ENCODE measurements around the gene CHD6.

The CHD6 gene

DNA sequence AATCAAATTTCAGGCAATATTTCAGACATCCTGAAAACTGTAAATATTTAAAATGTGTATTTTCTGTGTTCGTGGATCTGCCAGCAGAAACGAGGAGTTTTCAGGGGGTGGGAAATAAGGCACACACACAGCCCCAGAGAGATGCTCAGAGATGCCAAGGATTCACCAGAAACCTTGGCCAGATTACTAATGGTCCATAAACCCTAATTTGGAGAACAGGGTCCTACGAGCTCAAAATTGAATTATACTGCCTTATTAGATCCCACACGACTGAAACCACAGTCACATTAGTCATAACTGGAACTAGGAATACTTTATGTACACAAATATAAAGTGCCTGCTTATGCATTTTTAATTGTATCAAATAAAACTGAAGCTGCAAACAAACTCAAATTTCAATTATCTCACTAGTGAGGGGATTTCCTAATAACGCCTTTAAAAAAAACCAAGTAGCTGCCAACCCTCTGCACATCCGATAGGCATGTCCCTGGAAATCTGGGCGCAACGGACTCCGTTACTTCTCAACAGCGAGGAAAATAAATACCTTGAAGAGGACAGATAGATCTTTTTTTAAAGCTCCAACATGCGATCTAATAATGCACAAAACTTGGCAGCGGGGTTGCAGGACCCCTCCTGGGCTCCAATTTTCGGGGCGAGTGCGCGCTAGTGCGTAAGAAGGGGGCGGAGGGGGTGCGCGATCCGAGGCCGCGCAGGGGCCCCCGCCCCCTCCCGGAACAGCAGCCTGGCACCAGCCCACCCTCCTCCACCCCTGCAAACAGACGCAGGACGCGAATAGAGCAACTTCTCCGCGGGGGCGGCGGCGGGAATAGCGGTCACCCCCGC is 897 bp downstream of the CHD6 start:
- H3K27ac Mint-ChIP-seq (ENCODE audit: low read depth), result peak overlapping the region; percentile 69
- peak; percentile 47 for ATAC-seq (replicated peaks; ENCODE audit: extremely low read depth, poor library complexity, severe bottlenecking)
- H3K9me3 Mint-ChIP-seq, result no peaks in the 10 kb centered on the region
- DNase-seq (ENCODE audit: low spot score in 2 of 2), result peak; percentile 22 to 30
- H3K36me3 Mint-ChIP-seq (ENCODE audit: insufficient read depth), result peaks cover 4% of the 10 kb centered on the region
- H3K4me3 Mint-ChIP-seq, result peak overlapping the region; percentile 89
- H3K4me1 Mint-ChIP-seq, result peaks cover 42% of the 10 kb centered on the region
- no peaks in the 10 kb centered on the region for H3K27me3 Mint-ChIP-seq

- no peak overlapping the region for H3K27ac Mint-ChIP-seq (ENCODE audit: low read depth)
- no peaks in the 10 kb centered on the region for H3K27me3 Mint-ChIP-seq
- DNase-seq (ENCODE audit: low spot score in 2 of 2) (no peak), ATAC-seq (replicated peaks; ENCODE audit: extremely low read depth, poor library complexity, severe bottlenecking) (no peak)
- H3K4me1 Mint-ChIP-seq, result peaks cover 47% of the 10 kb centered on the region
- H3K4me3 Mint-ChIP-seq, result peak overlapping the region; percentile 89
- H3K36me3 Mint-ChIP-seq (ENCODE audit: insufficient read depth), result peaks cover 4% of the 10 kb centered on the region
- no peaks in the 10 kb centered on the region for H3K9me3 Mint-ChIP-seq
These were observed 1.9 kb downstream of the CHD6 start for GRCh38 chr20:41616228-41616627.

DNA sequence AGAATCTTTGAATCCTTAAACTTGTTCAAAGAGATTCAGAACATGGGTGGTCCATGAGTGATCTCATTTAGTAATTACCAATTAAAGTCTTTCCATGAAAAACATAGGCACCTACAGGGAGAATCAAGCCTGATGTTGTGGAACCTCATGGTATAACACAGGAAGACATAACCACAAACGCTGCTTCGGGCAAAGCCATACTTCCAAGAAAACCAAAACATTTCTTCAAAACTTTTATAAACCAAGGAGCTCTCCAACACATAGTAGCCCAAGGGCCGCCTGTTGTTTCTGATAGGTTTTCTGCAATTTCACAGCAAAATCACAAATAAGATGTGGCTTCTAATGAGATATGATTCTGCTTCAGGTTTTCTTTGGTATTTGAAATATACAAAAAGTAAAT is 2.5 kb downstream of the CHD6 start:
- Mint-ChIP-seq H3K4me3 (peak overlapping the region; percentile 89), H3K27ac (ENCODE audit: low read depth) (no peak overlapping the region), H3K9me3 (no peaks in the 10 kb centered on the region), H3K36me3 (ENCODE audit: insufficient read depth) (peaks cover 4% of the 10 kb centered on the region), H3K27me3 (no peaks in the 10 kb centered on the region), H3K4me1 (peaks cover 47% of the 10 kb centered on the region)
- DNase-seq (ENCODE audit: low spot score in 2 of 2) (no peak), ATAC-seq (replicated peaks; ENCODE audit: extremely low read depth, poor library complexity, severe bottlenecking) (no peak)

DNA sequence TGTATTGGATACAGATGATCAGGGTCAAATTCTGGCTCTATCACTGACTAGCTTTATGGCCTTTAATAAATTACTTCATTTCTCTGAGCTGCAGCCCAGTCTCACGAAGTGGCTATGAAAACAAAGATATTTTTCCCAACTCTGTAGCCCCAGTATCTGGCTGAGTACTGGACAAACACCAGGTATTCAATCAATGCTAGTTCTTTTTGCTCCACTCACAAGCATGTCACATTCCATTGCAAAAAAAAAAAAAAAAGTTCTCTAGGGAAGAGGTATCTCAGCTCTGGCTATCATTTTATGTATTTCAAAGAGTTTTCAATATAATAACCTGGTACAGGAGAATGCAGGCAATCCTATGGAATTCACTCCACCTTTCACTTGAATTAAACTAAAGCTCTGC is 3.1 kb downstream of the CHD6 start:
- no peak for ATAC-seq (replicated peaks; ENCODE audit: extremely low read depth, poor library complexity, severe bottlenecking)
- DNase-seq (ENCODE audit: low spot score in 2 of 2), result no peak
- H3K27me3 Mint-ChIP-seq, result no peaks in the 10 kb centered on the region
- peaks cover 48% of the 10 kb centered on the region for H3K4me1 Mint-ChIP-seq
- H3K9me3 Mint-ChIP-seq, result no peaks in the 10 kb centered on the region
- H3K4me3 Mint-ChIP-seq, result no peak overlapping the region
- peaks cover 5% of the 10 kb centered on the region for H3K36me3 Mint-ChIP-seq (ENCODE audit: insufficient read depth)
- no peak overlapping the region for H3K27ac Mint-ChIP-seq (ENCODE audit: low read depth)

DNA sequence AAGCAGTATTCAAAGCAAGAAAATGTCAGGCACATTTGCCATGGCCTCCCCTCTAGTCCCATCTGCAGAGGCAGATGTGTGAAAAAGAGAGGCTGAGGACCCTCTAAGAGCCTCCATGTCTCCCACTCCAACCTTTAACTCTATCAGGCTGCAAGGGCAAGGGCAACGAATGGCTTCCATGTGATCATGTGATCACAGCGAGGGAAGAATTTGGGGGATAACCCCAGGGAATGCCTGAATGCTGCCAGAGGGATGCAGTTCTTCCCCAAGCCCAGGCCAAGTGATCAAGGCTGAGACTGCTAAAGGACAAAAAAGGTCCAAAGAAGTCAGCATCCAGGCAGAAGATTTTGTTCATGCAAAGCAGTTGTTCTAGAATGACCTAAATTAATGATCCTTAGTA is 4.9 kb downstream of the CHD6 start:
- peaks cover 53% of the 10 kb centered on the region for H3K4me1 Mint-ChIP-seq

DNA sequence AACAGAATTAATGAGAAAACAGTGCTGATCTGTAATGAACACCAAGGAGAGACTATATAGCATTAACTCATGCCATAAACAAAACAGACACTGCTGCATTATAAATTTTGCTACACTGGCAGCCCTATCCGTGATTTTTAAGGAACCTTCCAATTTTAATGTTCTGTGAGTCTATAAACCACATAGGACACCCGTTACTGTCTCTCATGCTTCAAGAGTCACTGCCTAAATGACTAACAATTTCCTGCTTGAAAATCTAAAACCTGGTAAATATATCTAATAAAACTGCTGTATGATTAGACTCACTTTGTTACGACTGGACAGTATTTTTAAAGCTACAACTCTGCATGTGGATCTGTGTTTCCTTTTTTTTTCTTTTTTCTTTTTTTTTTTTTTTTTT is 8.7 kb downstream of the CHD6 start:
- Mint-ChIP-seq H3K27me3 (no peaks in the 10 kb centered on the region), H3K36me3 (ENCODE audit: insufficient read depth) (peaks cover 2% of the 10 kb centered on the region), H3K27ac (ENCODE audit: low read depth) (no peak overlapping the region), H3K9me3 (no peaks in the 10 kb centered on the region), H3K4me3 (no peak overlapping the region), H3K4me1 (peaks cover 48% of the 10 kb centered on the region)
- ATAC-seq (replicated peaks; ENCODE audit: extremely low read depth, poor library complexity, severe bottlenecking) (no peak), DNase-seq (ENCODE audit: low spot score in 2 of 2) (no peak)

More for the DNA sequence above, 4.9 kb downstream of the CHD6 start:
- Mint-ChIP-seq H3K27ac (ENCODE audit: low read depth) (no peak overlapping the region), H3K36me3 (ENCODE audit: insufficient read depth) (peaks cover 5% of the 10 kb centered on the region), H3K27me3 (no peaks in the 10 kb centered on the region), H3K9me3 (no peaks in the 10 kb centered on the region), H3K4me3 (no peak overlapping the region)
- no peak for ATAC-seq (replicated peaks; ENCODE audit: extremely low read depth, poor library complexity, severe bottlenecking)
- no peak for DNase-seq (ENCODE audit: low spot score in 2 of 2)

- Mint-ChIP-seq H3K4me3 (no peak overlapping the region), H3K4me1 (peaks cover 53% of the 10 kb centered on the region), H3K27me3 (no peaks in the 10 kb centered on the region), H3K27ac (ENCODE audit: low read depth) (no peak overlapping the region), H3K9me3 (no peaks in the 10 kb centered on the region), H3K36me3 (ENCODE audit: insufficient read depth) (peaks cover 2% of the 10 kb centered on the region)
- ATAC-seq (replicated peaks; ENCODE audit: extremely low read depth, poor library complexity, severe bottlenecking) (no peak), DNase-seq (ENCODE audit: low spot score in 2 of 2) (no peak)
These were observed 9.6 kb downstream of the CHD6 start for GRCh38 chr20:41608606-41609005.

DNA sequence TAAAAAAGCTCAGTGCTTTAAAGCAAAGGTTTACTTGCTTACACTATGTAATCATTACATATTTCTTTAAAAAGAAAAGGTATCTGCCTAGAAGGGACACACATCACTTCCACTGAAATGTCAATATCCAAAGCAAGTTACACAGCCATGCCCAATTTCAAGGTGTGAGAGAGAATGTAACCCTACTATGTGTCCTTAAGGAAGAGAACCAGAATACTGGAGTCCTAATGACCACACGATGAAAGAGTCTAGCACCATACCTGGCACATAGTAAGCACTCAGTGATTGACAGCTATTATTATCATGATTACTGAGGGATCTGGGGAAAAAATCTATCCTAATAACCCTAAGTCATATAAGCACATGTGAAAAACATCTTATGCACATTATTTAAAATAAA is 10.4 kb downstream of the CHD6 start:
- ATAC-seq (replicated peaks; ENCODE audit: extremely low read depth, poor library complexity, severe bottlenecking) (no peak), DNase-seq (ENCODE audit: low spot score in 2 of 2) (no peak)
- H3K4me3 Mint-ChIP-seq, result no peak overlapping the region
- H3K27ac Mint-ChIP-seq (ENCODE audit: low read depth), result no peak overlapping the region
- peaks cover 53% of the 10 kb centered on the region for H3K4me1 Mint-ChIP-seq
- no peaks in the 10 kb centered on the region for H3K9me3 Mint-ChIP-seq
- no peaks in the 10 kb centered on the region for H3K27me3 Mint-ChIP-seq
- peaks cover 4% of the 10 kb centered on the region for H3K36me3 Mint-ChIP-seq (ENCODE audit: insufficient read depth)

DNA sequence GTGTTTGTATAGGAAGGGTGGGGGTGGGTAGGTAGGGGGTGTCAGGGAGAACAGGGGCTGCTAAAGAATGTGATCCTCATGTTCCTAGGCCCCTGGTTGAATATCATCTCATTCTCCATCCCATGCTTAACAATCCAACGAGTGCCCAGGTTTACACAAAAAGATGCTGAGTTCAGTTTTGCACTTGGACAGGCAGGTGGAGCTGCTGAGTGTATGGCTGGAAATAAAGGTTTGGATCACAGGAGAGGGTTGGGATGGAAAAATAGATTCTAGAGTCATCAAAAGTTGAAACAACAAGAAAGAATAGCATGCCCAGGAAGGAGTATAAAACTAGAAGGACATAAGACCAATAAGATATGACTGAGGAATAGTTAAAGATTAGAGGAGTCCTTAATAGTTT is 14.2 kb downstream of the CHD6 start:
- DNase-seq (ENCODE audit: low spot score in 2 of 2), result no peak
- H3K27me3 Mint-ChIP-seq, result no peaks in the 10 kb centered on the region
- peaks cover 24% of the 10 kb centered on the region for H3K9me3 Mint-ChIP-seq
- H3K4me1 Mint-ChIP-seq, result peaks cover 50% of the 10 kb centered on the region
- no peak overlapping the region for H3K27ac Mint-ChIP-seq (ENCODE audit: low read depth)
- H3K36me3 Mint-ChIP-seq (ENCODE audit: insufficient read depth), result peaks cover 5% of the 10 kb centered on the region
- ATAC-seq (replicated peaks; ENCODE audit: extremely low read depth, poor library complexity, severe bottlenecking), result no peak
- no peak overlapping the region for H3K4me3 Mint-ChIP-seq

- H3K36me3 Mint-ChIP-seq (ENCODE audit: insufficient read depth), result peaks cover 5% of the 10 kb centered on the region
- H3K27me3 Mint-ChIP-seq, result no peaks in the 10 kb centered on the region
- no peak overlapping the region for H3K4me3 Mint-ChIP-seq
- no peak overlapping the region for H3K27ac Mint-ChIP-seq (ENCODE audit: low read depth)
- DNase-seq (ENCODE audit: low spot score in 2 of 2) (no peak), ATAC-seq (replicated peaks; ENCODE audit: extremely low read depth, poor library complexity, severe bottlenecking) (no peak)
- peaks cover 40% of the 10 kb centered on the region for H3K4me1 Mint-ChIP-seq
- peaks cover 30% of the 10 kb centered on the region for H3K9me3 Mint-ChIP-seq
These were observed 16.4 kb downstream of the CHD6 start for GRCh38 chr20:41601742-41602141.

DNA sequence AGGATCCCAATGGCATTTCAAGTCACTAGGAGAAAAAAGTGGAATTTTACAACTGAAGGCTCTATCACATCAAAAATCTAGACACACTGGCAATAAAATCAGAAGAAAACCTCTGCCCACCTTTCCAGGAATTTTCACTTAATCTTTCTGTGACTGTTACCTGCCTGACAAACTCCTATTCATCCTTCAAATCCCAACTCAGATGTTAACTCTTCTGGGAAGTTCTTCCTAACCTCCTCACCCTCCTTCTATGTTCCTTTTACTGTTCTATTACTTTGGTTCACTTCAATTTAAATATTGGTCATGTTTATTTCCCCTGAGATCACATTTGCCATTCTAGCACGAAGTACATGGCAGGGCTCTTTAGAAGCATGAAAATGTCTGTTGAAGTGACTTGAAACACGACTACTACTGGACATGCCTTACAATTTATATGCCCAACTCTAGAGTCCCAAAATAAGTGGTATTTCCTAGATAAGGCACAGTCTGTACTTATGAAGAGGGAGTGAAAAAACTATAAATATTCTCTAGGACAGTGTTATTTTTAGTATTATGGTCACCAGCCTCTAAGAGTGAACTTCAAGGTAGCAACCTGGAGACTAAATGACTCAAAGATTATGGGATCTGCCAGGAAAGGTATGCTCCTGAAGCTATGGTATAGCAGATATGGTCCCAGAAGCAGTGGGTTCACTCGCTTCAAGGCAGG is 17.1 kb downstream of the CHD6 start:
- ATAC-seq (replicated peaks; ENCODE audit: extremely low read depth, poor library complexity, severe bottlenecking) (no peak), DNase-seq (ENCODE audit: low spot score in 2 of 2) (no peak)
- peaks cover 30% of the 10 kb centered on the region for H3K9me3 Mint-ChIP-seq
- H3K36me3 Mint-ChIP-seq (ENCODE audit: insufficient read depth), result peaks cover 5% of the 10 kb centered on the region
- H3K4me1 Mint-ChIP-seq, result peaks cover 44% of the 10 kb centered on the region
- no peak overlapping the region for H3K4me3 Mint-ChIP-seq
- H3K27me3 Mint-ChIP-seq, result no peaks in the 10 kb centered on the region
- no peak overlapping the region for H3K27ac Mint-ChIP-seq (ENCODE audit: low read depth)

GRCh38 chr20:41599699-41600104 is 18.5 kb downstream of the CHD6 start:
- H3K27me3 Mint-ChIP-seq, result no peaks in the 10 kb centered on the region
- H3K4me3 Mint-ChIP-seq, result no peak overlapping the region
- DNase-seq (ENCODE audit: low spot score in 2 of 2) (no peak), ATAC-seq (replicated peaks; ENCODE audit: extremely low read depth, poor library complexity, severe bottlenecking) (no peak)
- H3K4me1 Mint-ChIP-seq, result peaks cover 52% of the 10 kb centered on the region
- peaks cover 7% of the 10 kb centered on the region for H3K36me3 Mint-ChIP-seq (ENCODE audit: insufficient read depth)
- peaks cover 35% of the 10 kb centered on the region for H3K9me3 Mint-ChIP-seq
- no peak overlapping the region for H3K27ac Mint-ChIP-seq (ENCODE audit: low read depth)

- no peak overlapping the region for H3K4me3 Mint-ChIP-seq
- H3K27ac Mint-ChIP-seq (ENCODE audit: low read depth), result no peak overlapping the region
- no peak for DNase-seq (ENCODE audit: low spot score in 2 of 2)
- peaks cover 7% of the 10 kb centered on the region for H3K36me3 Mint-ChIP-seq (ENCODE audit: insufficient read depth)
- ATAC-seq (replicated peaks; ENCODE audit: extremely low read depth, poor library complexity, severe bottlenecking), result no peak
- H3K4me1 Mint-ChIP-seq, result peaks cover 55% of the 10 kb centered on the region
- peaks cover 40% of the 10 kb centered on the region for H3K9me3 Mint-ChIP-seq
- no peaks in the 10 kb centered on the region for H3K27me3 Mint-ChIP-seq
These were observed 19.5 kb downstream of the CHD6 start for GRCh38 chr20:41598719-41599118.
